GM18873 (cell line): ENCODE measurements around the gene SGSM1.

Experiments
- ATAC-seq: cut with Tn5 transposase; IDR thresholded peaks from one replicate; pipeline ENCODE4 v1.9.1; 2021; ENCODE audit warnings: mild to moderate bottlenecking, moderate library complexity, moderate number of reproducible peaks; ENCODE audit not compliant: unreplicated experiment, low FRiP score

SGSM1 gene

GRCh38 chr22:24805790-24806662 lies at the start of gene SGSM1:
Gene SGSM1, plus strand, starts transcription at chr22:24806211. Its CDS starts 115 bp downstream, at chr22:24806326.
- no peak for ATAC-seq

GRCh38 chr22:24758164-24758799 lies 47.7 kb upstream of the SGSM1 start:
- ATAC-seq: no peak

- no peak for ATAC-seq
Observed at GRCh38 chr22:24759765-24760164, 46.2 kb upstream of the SGSM1 start.

- ATAC-seq: no peak
Observed at GRCh38 chr22:24760708-24761306, 45.2 kb upstream of the SGSM1 start.

- ATAC-seq: no peak
Observed at GRCh38 chr22:24761888-24762675, 43.9 kb upstream of the SGSM1 start.

GRCh38 chr22:24763872-24764485 lies 42.0 kb upstream of the SGSM1 start:
- no peak for ATAC-seq

- no peak for ATAC-seq
Observed at GRCh38 chr22:24765166-24765565, 40.8 kb upstream of the SGSM1 start.

GRCh38 chr22:24768537-24769374 lies 37.3 kb upstream of the SGSM1 start:
- ATAC-seq: no peak

- ATAC-seq: no peak
Observed at GRCh38 chr22:24772493-24773220, 33.4 kb upstream of the SGSM1 start.

- ATAC-seq: no peak
Observed at GRCh38 chr22:24775769-24776492, 30.1 kb upstream of the SGSM1 start.

- no peak for ATAC-seq
Observed at GRCh38 chr22:24776525-24776924, 29.5 kb upstream of the SGSM1 start.

GRCh38 chr22:24789516-24789915 lies 16.5 kb upstream of the SGSM1 start:
- no peak for ATAC-seq

GRCh38 chr22:24791362-24791761 lies 14.6 kb upstream of the SGSM1 start:
- no peak for ATAC-seq

- ATAC-seq: no peak
Observed at GRCh38 chr22:24796056-24796455, 10.0 kb upstream of the SGSM1 start.

GRCh38 chr22:24796860-24797259 lies 9.2 kb upstream of the SGSM1 start:
- no peak for ATAC-seq

GRCh38 chr22:24801901-24802465 lies 4.0 kb upstream of the SGSM1 start:
- no peak for ATAC-seq

GRCh38 chr22:24803064-24803542 lies 2.9 kb upstream of the SGSM1 start:
- ATAC-seq: no peak

- no peak for ATAC-seq
Observed at GRCh38 chr22:24806663-24807001, 621 bp downstream of the SGSM1 start.
